HG02938 (cell line): ENCODE results near the gene PIK3R4.

Experiments
- ATAC-seq: cut with Tn5 transposase; IDR thresholded peaks from one replicate; pipeline ENCODE4 v1.9.1; 2021; ENCODE audit warnings: mild to moderate bottlenecking, moderate library complexity; ENCODE audit not compliant: unreplicated experiment

Gene PIK3R4

GRCh38 chr3:130644628-130645253 is 101.9 kb downstream of the PIK3R4 start:
- ATAC-seq = no peak

GRCh38 chr3:130640027-130640426 is 106.6 kb downstream of the PIK3R4 start:
- ATAC-seq = no peak

GRCh38 chr3:130636480-130637234 is 110.0 kb downstream of the PIK3R4 start:
- no peak for ATAC-seq

- ATAC-seq = no peak
These were observed 110.7 kb downstream of the PIK3R4 start for GRCh38 chr3:130635978-130636377.

GRCh38 chr3:130635285-130635684 is 111.3 kb downstream of the PIK3R4 start:
- no peak for ATAC-seq
